GM12874 (cell line): ENCODE data around the gene PDLIM3.

Source experiments
- CTCF ChIP-seq: IDR thresholded peaks from 2 replicates; pipeline ENCODE4 v1.5.1; 2011; ENCODE audit warnings: low read depth, mild to moderate bottlenecking, control low read depth, low read length, moderate library complexity; ENCODE audit not compliant: insufficient read depth

PDLIM3 gene

GRCh38 chr4:185534866-185535611 lies at the start of gene PDLIM3:
PDLIM3 (minus strand) TSS chr4:185535507; CDS start chr4:185535434, 73 bp downstream.
- TF ChIP-seq CTCF: no peak

- TF ChIP-seq CTCF: no peak
Measured at GRCh38 chr4:185583813-185584212, 48.5 kb upstream of the PDLIM3 start.

GRCh38 chr4:185582651-185583400 lies 47.5 kb upstream of the PDLIM3 start:
- no peak for TF ChIP-seq CTCF

GRCh38 chr4:185580699-185581098 lies 45.4 kb upstream of the PDLIM3 start:
- TF ChIP-seq CTCF: no peak

- TF ChIP-seq CTCF: no peak
Measured at GRCh38 chr4:185578284-185578683, 43.0 kb upstream of the PDLIM3 start.

GRCh38 chr4:185576962-185577950 lies 41.9 kb upstream of the PDLIM3 start:
- TF ChIP-seq CTCF: no peak
